H9 (cell line): ENCODE data around the gene FBXL7. TPM values are rescaled to one million over a fixed set of nuclear protein-coding genes. Genes with fewer than 3 reads are reported as not detected.

ENCODE experiments used
- DNase-seq: peaks from one replicate; pipeline ENCODE4 v3.0.0-alpha.2; 2017
- H2AFZ ChIP-seq: one replicate; pipeline ENCODE4 v1.6.1; 2013; ENCODE audit warnings: mild to moderate bottlenecking, low read length, control low read depth, moderate library complexity
- H2AK5ac ChIP-seq: 2 replicates; pipeline ENCODE4 v1.6.1; 2013; ENCODE audit warnings: low read length, control low read depth, mixed read lengths; ENCODE audit not compliant: insufficient read length
- H2BK120ac ChIP-seq: one replicate; pipeline ENCODE4 v1.6.1; 2013; ENCODE audit warnings: low read depth, mild to moderate bottlenecking, low read length, control low read depth, inconsistent platforms; ENCODE audit not compliant: poor library complexity, severe bottlenecking
- H2BK12ac ChIP-seq: 2 replicates; pipeline ENCODE4 v1.6.1; 2013; ENCODE audit warnings: low read length, control low read depth, mixed read lengths, low read depth; ENCODE audit not compliant: insufficient read length
- H2BK15ac ChIP-seq: 2 replicates; pipeline ENCODE4 v1.6.1; 2013; ENCODE audit warnings: low read depth, low read length, control low read depth
- H2BK20ac ChIP-seq: one replicate; pipeline ENCODE4 v1.6.1; 2013; ENCODE audit warnings: low read depth, mild to moderate bottlenecking, low read length, control low read depth, inconsistent platforms; ENCODE audit not compliant: poor library complexity, severe bottlenecking
- H2BK5ac ChIP-seq: 2 replicates; pipeline ENCODE4 v1.6.1; 2013; ENCODE audit warnings: low read length, control low read depth, mixed read lengths; ENCODE audit not compliant: insufficient read length
- H3K14ac ChIP-seq: 2 replicates; pipeline ENCODE4 v1.6.1; 2013; ENCODE audit warnings: low read length, control low read depth; ENCODE audit not compliant: insufficient read depth
- H3K18ac ChIP-seq: 2 replicates; pipeline ENCODE4 v1.6.1; 2013; ENCODE audit warnings: low read depth, mild to moderate bottlenecking, mixed read lengths, low read length, control low read depth; ENCODE audit not compliant: insufficient read length
- H3K23ac ChIP-seq: 2 replicates; pipeline ENCODE4 v1.6.1; 2013; ENCODE audit warnings: low read length, control low read depth, mixed read lengths, low read depth; ENCODE audit not compliant: insufficient read length
- H3K23me2 ChIP-seq: 2 replicates; pipeline ENCODE4 v1.6.1; 2013; ENCODE audit warnings: low read depth, mild to moderate bottlenecking, mixed read lengths, low read length, control low read depth; ENCODE audit not compliant: insufficient read length, poor library complexity, severe bottlenecking
- H3K27ac ChIP-seq: 2 replicates; pipeline ENCODE4 v1.5.1; 2013; ENCODE audit warnings: low read length, control low read depth, mixed read lengths, low read depth; ENCODE audit not compliant: insufficient read length
- H3K27me3 ChIP-seq: 2 replicates; pipeline ENCODE4 v1.6.1; 2013; ENCODE audit warnings: low read length, control low read depth, inconsistent platforms; ENCODE audit not compliant: insufficient read depth
- H3K4ac ChIP-seq: 2 replicates; pipeline ENCODE4 v1.6.1; 2013; ENCODE audit warnings: low read depth, mild to moderate bottlenecking, control low read depth, inconsistent platforms, low read length, moderate library complexity
- H3K4me1 ChIP-seq: 2 replicates; pipeline ENCODE4 v1.6.1; 2013; ENCODE audit warnings: low read length, control low read depth, inconsistent platforms; ENCODE audit not compliant: insufficient read depth
- H3K4me2 ChIP-seq: 2 replicates; pipeline ENCODE4 v1.6.1; 2013; ENCODE audit warnings: low read length, control low read depth, mixed read lengths; ENCODE audit not compliant: insufficient read length, insufficient read depth
- H3K56ac ChIP-seq: 2 replicates; pipeline ENCODE4 v1.6.1; 2013; ENCODE audit warnings: low read depth, mild to moderate bottlenecking, mixed read lengths, low read length, control low read depth; ENCODE audit not compliant: insufficient read length
- H3K79me1 ChIP-seq: 2 replicates; pipeline ENCODE4 v1.6.1; 2013; ENCODE audit warnings: low read depth, mild to moderate bottlenecking, moderate library complexity, low read length, control low read depth, inconsistent platforms; ENCODE audit not compliant: insufficient read depth, poor library complexity, severe bottlenecking
- H3K79me2 ChIP-seq: 2 replicates; pipeline ENCODE4 v1.6.1; 2013; ENCODE audit warnings: low read length, control low read depth, inconsistent platforms; ENCODE audit not compliant: insufficient read depth
- H3K9ac ChIP-seq: 2 replicates; pipeline ENCODE4 v1.6.1; 2013; ENCODE audit warnings: low read length, control low read depth, mixed read lengths; ENCODE audit not compliant: insufficient read length; ENCODE audit errors: extremely low read depth
- H3K9me3 ChIP-seq: one replicate; pipeline ENCODE4 v1.6.1; 2013; ENCODE audit warnings: low read depth, low read length, inconsistent platforms; ENCODE audit not compliant: control insufficient read depth
- H3T11ph ChIP-seq: one replicate; pipeline ENCODE4 v1.6.1; 2013; ENCODE audit warnings: mild to moderate bottlenecking, low read length, control low read depth, inconsistent platforms
- H4K20me1 ChIP-seq: one replicate; pipeline ENCODE4 v1.6.1; 2013; ENCODE audit not compliant: control insufficient read depth, insufficient read length, insufficient read depth
- H4K5ac ChIP-seq: 2 replicates; pipeline ENCODE4 v1.6.1; 2013; ENCODE audit warnings: low read depth, mild to moderate bottlenecking, mixed read lengths, low read length, control low read depth; ENCODE audit not compliant: insufficient read length
- H4K8ac ChIP-seq: replicated peaks from 2 replicates; pipeline ENCODE4 v1.6.1; 2013; ENCODE audit warnings: low read length, control low read depth, mixed read lengths, low read depth; ENCODE audit not compliant: insufficient read length
- H4K91ac ChIP-seq: 2 replicates; pipeline ENCODE4 v1.6.1; 2013; ENCODE audit warnings: low read depth, mild to moderate bottlenecking, moderate library complexity, mixed read lengths, low read length, control low read depth; ENCODE audit not compliant: insufficient read length
- H3K27ac Mint-ChIP-seq, 3 experiments: 2 replicates in 2 of 3; 3 replicates in 1 of 3; pipeline ENCODE4 v1.8.0; 2020 to 2021; ENCODE audit warnings: mixed read lengths in 3 of 3, mild to moderate bottlenecking in 1 of 3, moderate library complexity in 1 of 3
- H3K27me3 Mint-ChIP-seq: 2 replicates; pipeline ENCODE4 v1.8.0; 2021; ENCODE audit warnings: low read depth, mild to moderate bottlenecking, moderate library complexity, mixed read lengths
- H3K36me3 Mint-ChIP-seq, 3 experiments: 2 replicates in 2 of 3; 3 replicates in 1 of 3; pipeline ENCODE4 v1.8.0; 2020 to 2021; ENCODE audit warnings: low read depth in 3 of 3, mixed read lengths in 3 of 3; ENCODE audit not compliant: insufficient read depth in 1 of 3
- H3K4me1 Mint-ChIP-seq, 2 experiments: 2 replicates each; pipeline ENCODE4 v1.8.0; 2020; ENCODE audit warnings: mixed read lengths in 2 of 2
- H3K4me3 Mint-ChIP-seq, 2 experiments: 2 replicates in 1 of 2; 3 replicates in 1 of 2; pipeline ENCODE4 v1.8.0; 2020 to 2021; ENCODE audit warnings: mild to moderate bottlenecking in 2 of 2, mixed read lengths in 2 of 2, moderate library complexity in 1 of 2
- H3K9me3 Mint-ChIP-seq, 2 experiments: 2 replicates in 1 of 2; 3 replicates in 1 of 2; pipeline ENCODE4 v1.8.0; 2020; ENCODE audit warnings: mild to moderate bottlenecking in 2 of 2, mixed read lengths in 2 of 2, moderate library complexity in 1 of 2
- CTCF ChIP-seq: fragments of 200-600 bp; sonication (generic); conservative IDR thresholded peaks from 3 replicates; pipeline ENCODE4 v1.8.0; 2021; ENCODE audit warnings: antibody characterized with exemption, mild to moderate bottlenecking
- WGBS: extraction: QIAGEN DNeasy Blood & Tissue Kit; methylation state at CpG from one replicate; pipeline ENCODE4 v1.1.7; 2013; ENCODE audit warnings: missing lambda C conversion rate, low lambda C conversion rate, mixed read lengths; ENCODE audit not compliant: insufficient read length; ENCODE audit errors: extremely low coverage; 5-methylcytosine and 5-hydroxymethylcytosine counted together
- total RNA-seq: library from RNA; stranded (reverse); gene quantifications from 2 replicates; pipeline ENCODE4 v1.2.1, GENCODE V29; 2021

The FBXL7 gene
- total RNA-seq, 1 experiment from 2014 or later, result 14.6 TPM

- Histone ChIP-seq H3K23ac (no peak overlapping the region), H2BK5ac (no peak overlapping the region), H3K79me2 (peaks cover 3% of the 10 kb centered on the region; the same call in 1 of the 2 replicates), H3K18ac (no peak overlapping the region), H3K27ac (no peak overlapping the region), H2AFZ (no peak overlapping the region), H4K8ac (no peak overlapping the region), H3K9ac (no peak overlapping the region), H2BK20ac (no peak overlapping the region), H4K5ac (no peak overlapping the region), H3K4ac (no peak overlapping the region), H2BK15ac (no peak overlapping the region), H3K9me3 (no peaks in the 10 kb centered on the region), H3T11ph (no peak overlapping the region), H3K4me2 (no peak overlapping the region), H2BK12ac (no peak overlapping the region), H2AK5ac (no peak overlapping the region), H3K4me1 (no peaks in the 10 kb centered on the region; the same call in 1 of the 2 replicates), H2BK120ac (no peak overlapping the region), H3K23me2 (no peaks in the 10 kb centered on the region), H3K27me3 (no peaks in the 10 kb centered on the region), H3K56ac (no peak overlapping the region), H3K14ac (no peak overlapping the region), H4K91ac (no peak overlapping the region), H3K79me1 (peaks cover 4% of the 10 kb centered on the region), H4K20me1 (no peaks in the 10 kb centered on the region)
- H3K9me3 Mint-ChIP-seq, result peaks cover 25 to 31% of the 10 kb centered on the region in 2 experiments
- peaks cover 9 to 17% of the 10 kb centered on the region in 2 experiments for H3K4me1 Mint-ChIP-seq
- no peak overlapping the region for H3K27ac Mint-ChIP-seq
- H3K4me3 Mint-ChIP-seq, result no peak overlapping the region
- DNase-seq, result no peak
- TF ChIP-seq CTCF, result no peak
- no CpG with 5 or more reads among the region's 5 CpGs for WGBS
- H3K27me3 Mint-ChIP-seq, result no peaks in the 10 kb centered on the region
- H3K36me3 Mint-ChIP-seq, result peaks cover 31 to 40% (median 32%) of the 10 kb centered on the region in 3 experiments
These were observed 33.3 kb downstream of the FBXL7 start for GRCh38 chr5:15533129-15533893.
